Measurements from ENCODE around the gene ENTREP3. TPM values are rescaled to one million over a fixed set of nuclear protein-coding genes. Genes with fewer than 3 reads are reported as not detected.
A peak's percentile ranks its signal among the peaks of the same experiment; 100 is the strongest.

Gene ENTREP3
- total RNA-seq, 2 donors from 2014 or later: 19.6 to 24.3 TPM

GRCh38 chr1:155245163-155245524 lies 10.1 kb downstream of the ENTREP3 start:
- WGBS: 61% methylated on average over 8 of the region's 8 CpGs
- Histone ChIP-seq H3K9me3 (no peaks in the 10 kb centered on the region), H3K36me3 (no peaks in the 10 kb centered on the region), H3K27ac (peak overlapping the region; percentile 88 to 89), H3K27me3 (replicated peaks; ENCODE audit: insufficient read depth) (no peaks in the 10 kb centered on the region), H3K4me3 (peak overlapping the region; percentile 50 to 55), H3K4me1 (replicated peaks) (no peaks in the 10 kb centered on the region)
- intact Hi-C loops (cut with DNase I): no loop called here
- no peak for DNase-seq (ENCODE audit: low spot score)
- TF ChIP-seq POLR2AphosphoS5 (IDR thresholded peaks at IDR 0.05) (no peak), POLR2A (IDR thresholded peaks at IDR 0.05) (no peak)
- TF ChIP-seq, protein P1, sequence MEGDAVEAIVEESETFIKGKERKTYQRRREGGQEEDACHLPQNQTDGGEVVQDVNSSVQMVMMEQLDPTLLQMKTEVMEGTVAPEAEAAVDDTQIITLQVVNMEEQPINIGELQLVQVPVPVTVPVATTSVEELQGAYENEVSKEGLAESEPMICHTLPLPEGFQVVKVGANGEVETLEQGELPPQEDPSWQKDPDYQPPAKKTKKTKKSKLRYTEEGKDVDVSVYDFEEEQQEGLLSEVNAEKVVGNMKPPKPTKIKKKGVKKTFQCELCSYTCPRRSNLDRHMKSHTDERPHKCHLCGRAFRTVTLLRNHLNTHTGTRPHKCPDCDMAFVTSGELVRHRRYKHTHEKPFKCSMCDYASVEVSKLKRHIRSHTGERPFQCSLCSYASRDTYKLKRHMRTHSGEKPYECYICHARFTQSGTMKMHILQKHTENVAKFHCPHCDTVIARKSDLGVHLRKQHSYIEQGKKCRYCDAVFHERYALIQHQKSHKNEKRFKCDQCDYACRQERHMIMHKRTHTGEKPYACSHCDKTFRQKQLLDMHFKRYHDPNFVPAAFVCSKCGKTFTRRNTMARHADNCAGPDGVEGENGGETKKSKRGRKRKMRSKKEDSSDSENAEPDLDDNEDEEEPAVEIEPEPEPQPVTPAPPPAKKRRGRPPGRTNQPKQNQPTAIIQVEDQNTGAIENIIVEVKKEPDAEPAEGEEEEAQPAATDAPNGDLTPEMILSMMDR (IDR thresholded peaks at IDR 0.05): no peak

- Histone ChIP-seq H3K27me3 (replicated peaks; ENCODE audit: insufficient read depth) (no peaks in the 10 kb centered on the region), H3K36me3 (no peaks in the 10 kb centered on the region), H3K4me1 (replicated peaks) (no peaks in the 10 kb centered on the region), H3K4me3 (peak overlapping the region; percentile 50 to 55), H3K27ac (peak overlapping the region; percentile 88 to 89), H3K9me3 (no peaks in the 10 kb centered on the region)
- WGBS: under 1% methylated on average over 53 of the region's 53 CpGs
- intact Hi-C loops (cut with DNase I): loop anchor here (5.0 kb wide), 1 partner anchor 37 kb away; the partner anchor contains the start of genes MTX1 and THBS3
- peak; percentile 96 for DNase-seq (ENCODE audit: low spot score)
- TF ChIP-seq POLR2AphosphoS5 (IDR thresholded peaks at IDR 0.05) (peak; percentile 98), POLR2A (IDR thresholded peaks at IDR 0.05) (peak; percentile 80)
- TF ChIP-seq, protein P1 (IDR thresholded peaks at IDR 0.05): peak in 3 of 4 experiments; percentile 63 to 97 (median 97)
Observed at GRCh38 chr1:155244368-155245162, 10.7 kb downstream of the ENTREP3 start.

- H3K9me3 ChIP-seq: no peaks in the 10 kb centered on the region
- no peak overlapping the region for H3K4me3 ChIP-seq
- TF ChIP-seq, protein P1 (IDR thresholded peaks at IDR 0.05): no peak
- no peak for TF ChIP-seq POLR2AphosphoS5 (IDR thresholded peaks at IDR 0.05)
- no peak for TF ChIP-seq POLR2A (IDR thresholded peaks at IDR 0.05)
- no peaks in the 10 kb centered on the region for H3K27me3 ChIP-seq (replicated peaks; ENCODE audit: insufficient read depth)
- WGBS: 34% methylated on average over 3 of the region's 3 CpGs
- no peaks in the 10 kb centered on the region for H3K4me1 ChIP-seq (replicated peaks)
- H3K36me3 ChIP-seq: no peaks in the 10 kb centered on the region
- H3K27ac ChIP-seq: no peak overlapping the region
- intact Hi-C loops (cut with DNase I): loop anchor here (5.0 kb wide), 1 partner anchor 36 kb away; the partner anchor contains the start of genes MTX1 and THBS3
- DNase-seq (ENCODE audit: low spot score): no peak
Observed at GRCh38 chr1:155242805-155243358, 12.4 kb downstream of the ENTREP3 start.

DNA sequence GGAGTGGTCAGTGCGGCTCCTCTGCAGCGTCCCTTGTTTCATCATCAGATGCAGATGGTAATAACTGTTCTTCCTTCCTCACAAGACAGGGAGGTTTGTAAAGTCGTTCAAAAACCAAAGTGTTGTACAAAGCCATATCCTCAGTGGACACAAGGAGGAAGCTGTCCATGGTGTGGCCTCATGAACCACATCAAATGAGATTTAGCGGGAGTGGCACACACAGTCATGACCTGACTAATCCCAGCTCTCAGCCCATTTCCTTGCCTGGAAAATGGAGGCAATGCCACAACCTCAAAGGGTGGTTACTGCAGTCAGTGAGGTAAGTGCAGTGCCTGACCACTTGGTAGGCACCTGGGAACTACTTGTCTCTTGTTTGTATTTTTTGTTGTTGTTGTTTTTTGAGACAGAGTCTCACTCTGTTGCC lies 13.4 kb downstream of the ENTREP3 start:
- H3K36me3 ChIP-seq: no peaks in the 10 kb centered on the region
- intact Hi-C loops (cut with DNase I): loop anchor here (5.0 kb wide), 1 partner anchor 35 kb away; the partner anchor contains the start of genes MTX1 and THBS3
- H3K27ac ChIP-seq: no peak overlapping the region
- 64% methylated on average over 4 of the region's 4 CpGs for WGBS
- H3K9me3 ChIP-seq: no peaks in the 10 kb centered on the region
- TF ChIP-seq, protein P1 (IDR thresholded peaks at IDR 0.05): no peak
- no peak for TF ChIP-seq POLR2AphosphoS5 (IDR thresholded peaks at IDR 0.05)
- no peak for TF ChIP-seq POLR2A (IDR thresholded peaks at IDR 0.05)
- DNase-seq (ENCODE audit: low spot score): no peak
- H3K4me3 ChIP-seq: no peak overlapping the region
- no peaks in the 10 kb centered on the region for H3K4me1 ChIP-seq (replicated peaks)
- no peaks in the 10 kb centered on the region for H3K27me3 ChIP-seq (replicated peaks; ENCODE audit: insufficient read depth)
